NT2/D1 (cell line): ENCODE results near the gene PITPNM3.

Experiments used
- YY1 ChIP-seq: IDR thresholded peaks from 2 replicates; pipeline ENCODE4 v1.6.1; 2011; ENCODE audit not compliant: insufficient read length, insufficient read depth
- ZNF274 ChIP-seq: IDR thresholded peaks from 2 replicates; pipeline ENCODE4 v1.6.1; 2011; ENCODE audit warnings: mild to moderate bottlenecking, low read depth, low read length

DNA sequence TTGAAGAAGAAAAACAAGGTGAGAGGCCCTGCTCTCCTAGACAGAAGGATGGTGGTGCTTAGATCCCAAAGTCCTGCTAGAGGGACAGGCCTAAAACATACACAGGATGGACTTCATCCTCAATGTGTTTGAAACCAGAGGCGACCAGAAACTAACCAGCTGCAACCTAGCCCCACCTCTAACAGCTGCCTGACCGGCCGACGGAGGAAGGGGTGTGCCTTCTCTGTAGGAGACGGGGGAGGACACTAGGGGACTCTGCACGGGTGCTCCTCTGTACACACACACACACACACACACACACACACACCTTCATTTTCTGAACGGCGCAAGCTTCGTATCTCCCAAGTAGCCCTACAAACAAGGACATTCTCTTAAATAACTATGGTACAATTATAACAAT lies 24.3 kb upstream of the PITPNM3 start:
- no peak for TF ChIP-seq ZNF274
- no peak for TF ChIP-seq YY1
